Keratinocyte (primary cell): ENCODE measurements around the gene AGAP5.

Source experiments
- CTCF ChIP-seq, 3 experiments: IDR thresholded peaks in 1 of 3; conservative IDR thresholded peaks in 1 of 3; optimal IDR thresholded peaks in 1 of 3; 2 replicates in 2 of 3; 3 replicates in 1 of 3; pipeline versions ENCODE3 to v1.5.1; 2011; ENCODE audit warnings: low read length in 3 of 3, mild to moderate bottlenecking in 3 of 3, moderate library complexity in 2 of 3, control low read depth in 1 of 3, inconsistent platforms in 1 of 3; ENCODE audit not compliant: insufficient read depth in 2 of 3; ENCODE audit errors: extremely low read depth in 1 of 3
- EZH2 ChIP-seq: IDR thresholded peaks from one replicate; pipeline ENCODE4 v1.6.1; 2012; ENCODE audit warnings: inconsistent platforms, mild to moderate bottlenecking, low read length, moderate library complexity

DNA sequence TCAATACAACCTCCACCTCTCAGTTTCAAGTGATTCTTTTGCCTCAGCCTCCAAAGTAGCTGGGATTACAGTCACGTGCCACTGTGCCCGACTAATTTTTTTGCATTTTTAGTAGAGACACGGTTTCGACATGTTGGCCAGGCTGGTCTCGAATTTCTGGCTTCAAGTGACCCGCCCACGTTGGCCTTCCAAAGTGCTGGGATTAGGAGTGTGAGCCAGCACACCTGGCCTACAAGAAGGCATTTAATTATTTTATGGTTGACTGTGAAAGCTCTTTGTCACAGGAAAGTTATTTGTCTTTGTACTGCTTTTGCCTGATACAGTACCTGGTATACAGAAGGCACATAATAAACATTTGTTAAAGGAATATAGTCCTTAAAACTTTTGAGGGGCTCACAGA lies 69.5 kb downstream of the AGAP5 start:
- no peak for TF ChIP-seq CTCF (optimal IDR thresholded peaks at IDR 0.05 in 1 of 3, IDR thresholded peaks at IDR 0.05 in 1 of 3, conservative IDR thresholded peaks at IDR 0.05 in 1 of 3; ENCODE audit: extremely low read depth in 1 of 3, insufficient read depth in 2 of 3, low read length in 3 of 3)
- TF ChIP-seq EZH2 = no peak
